Left ventricle myocardium inferior (tissue), 1 donor: ENCODE data around the gene SH2D3C. TPM values are rescaled to one million over a fixed set of nuclear protein-coding genes. Genes with fewer than 3 reads are reported as not detected.

Source experiments
- DNase-seq: peaks from one replicate; pipeline ENCODE4 v3.0.0-alpha.2; 2020
- H3K27ac ChIP-seq: fragments of 200-600 bp; replicated peaks from 2 replicates; pipeline ENCODE4 v1.8.0; 2021
- H3K27me3 ChIP-seq: fragments of 200-600 bp; 2 replicates; pipeline ENCODE4 v1.8.0; 2021; ENCODE audit warnings: low read depth
- H3K36me3 ChIP-seq: fragments of 200-600 bp; 2 replicates; pipeline ENCODE4 v1.8.0; 2021
- H3K4me1 ChIP-seq: fragments of 200-600 bp; 2 replicates; pipeline ENCODE4 v1.8.0; 2021
- H3K4me3 ChIP-seq: fragments of 200-600 bp; 2 replicates; pipeline ENCODE4 v1.8.0; 2021; ENCODE audit warnings: mild to moderate bottlenecking, moderate library complexity
- H3K9me3 ChIP-seq: fragments of 200-600 bp; replicated peaks from 2 replicates; pipeline ENCODE4 v1.8.0; 2021
- intact Hi-C: fragments of 100-400 bp; cut with micrococcal nuclease; formaldehyde crosslinking; loops from one replicate; pipeline ENCODE4 v1.11.0; 2022
- total RNA-seq: library from RNA; stranded (reverse); fragmentation: NEBNext Ultra II Directional; extraction: Animal tissue kit (Norgen Biotek cat#: 25700); gene quantifications from one replicate; pipeline ENCODE4 v1.2.1, GENCODE V29; 2021
- TF ChIP-seq, protein P1 (sequence below): fragments of 200-600 bp; IDR thresholded peaks from 2 replicates; pipeline ENCODE4 v1.8.0; 2021; ENCODE audit warnings: antibody characterized with exemption, mild to moderate bottlenecking, borderline replicate concordance
- donor health status: DM: no; HTN: yes; CAD: no; lungs with severe emphysema.

Gene SH2D3C
- total RNA-seq, 1 donor from 2014 or later, result 18.2 TPM

DNA sequence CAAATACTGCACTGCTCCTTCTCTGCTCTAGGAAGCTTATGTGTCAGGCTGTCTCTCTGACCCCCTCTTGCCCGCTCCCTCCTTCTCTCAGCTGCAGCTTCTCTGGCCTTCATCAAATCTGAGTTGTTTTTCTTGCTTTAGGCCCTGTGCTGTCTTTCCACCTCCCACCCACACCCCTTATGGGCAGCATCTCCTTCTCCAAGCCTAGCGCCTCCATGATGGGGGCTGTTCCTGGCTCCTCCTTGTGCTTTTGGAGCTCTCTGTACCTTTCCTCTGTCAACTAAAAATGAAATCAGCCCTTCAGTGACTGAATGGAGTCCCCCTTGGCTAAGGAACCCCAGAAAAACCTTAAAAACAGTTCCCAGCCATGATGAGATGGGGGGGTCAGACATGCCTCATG, 78.3 kb downstream of the SH2D3C start:
- TF ChIP-seq, protein P1, sequence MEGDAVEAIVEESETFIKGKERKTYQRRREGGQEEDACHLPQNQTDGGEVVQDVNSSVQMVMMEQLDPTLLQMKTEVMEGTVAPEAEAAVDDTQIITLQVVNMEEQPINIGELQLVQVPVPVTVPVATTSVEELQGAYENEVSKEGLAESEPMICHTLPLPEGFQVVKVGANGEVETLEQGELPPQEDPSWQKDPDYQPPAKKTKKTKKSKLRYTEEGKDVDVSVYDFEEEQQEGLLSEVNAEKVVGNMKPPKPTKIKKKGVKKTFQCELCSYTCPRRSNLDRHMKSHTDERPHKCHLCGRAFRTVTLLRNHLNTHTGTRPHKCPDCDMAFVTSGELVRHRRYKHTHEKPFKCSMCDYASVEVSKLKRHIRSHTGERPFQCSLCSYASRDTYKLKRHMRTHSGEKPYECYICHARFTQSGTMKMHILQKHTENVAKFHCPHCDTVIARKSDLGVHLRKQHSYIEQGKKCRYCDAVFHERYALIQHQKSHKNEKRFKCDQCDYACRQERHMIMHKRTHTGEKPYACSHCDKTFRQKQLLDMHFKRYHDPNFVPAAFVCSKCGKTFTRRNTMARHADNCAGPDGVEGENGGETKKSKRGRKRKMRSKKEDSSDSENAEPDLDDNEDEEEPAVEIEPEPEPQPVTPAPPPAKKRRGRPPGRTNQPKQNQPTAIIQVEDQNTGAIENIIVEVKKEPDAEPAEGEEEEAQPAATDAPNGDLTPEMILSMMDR, result no peak
- peak overlapping the region; percentile 89 for H3K27ac ChIP-seq
- intact Hi-C loops, result no loop called here
- DNase-seq, result no peak
- no peaks in the 10 kb centered on the region for H3K9me3 ChIP-seq
- peaks cover 8% of the 10 kb centered on the region for H3K4me1 ChIP-seq
- H3K27me3 ChIP-seq, result no peaks in the 10 kb centered on the region
- H3K36me3 ChIP-seq, result peaks cover 3% of the 10 kb centered on the region
- no peak overlapping the region for H3K4me3 ChIP-seq

DNA sequence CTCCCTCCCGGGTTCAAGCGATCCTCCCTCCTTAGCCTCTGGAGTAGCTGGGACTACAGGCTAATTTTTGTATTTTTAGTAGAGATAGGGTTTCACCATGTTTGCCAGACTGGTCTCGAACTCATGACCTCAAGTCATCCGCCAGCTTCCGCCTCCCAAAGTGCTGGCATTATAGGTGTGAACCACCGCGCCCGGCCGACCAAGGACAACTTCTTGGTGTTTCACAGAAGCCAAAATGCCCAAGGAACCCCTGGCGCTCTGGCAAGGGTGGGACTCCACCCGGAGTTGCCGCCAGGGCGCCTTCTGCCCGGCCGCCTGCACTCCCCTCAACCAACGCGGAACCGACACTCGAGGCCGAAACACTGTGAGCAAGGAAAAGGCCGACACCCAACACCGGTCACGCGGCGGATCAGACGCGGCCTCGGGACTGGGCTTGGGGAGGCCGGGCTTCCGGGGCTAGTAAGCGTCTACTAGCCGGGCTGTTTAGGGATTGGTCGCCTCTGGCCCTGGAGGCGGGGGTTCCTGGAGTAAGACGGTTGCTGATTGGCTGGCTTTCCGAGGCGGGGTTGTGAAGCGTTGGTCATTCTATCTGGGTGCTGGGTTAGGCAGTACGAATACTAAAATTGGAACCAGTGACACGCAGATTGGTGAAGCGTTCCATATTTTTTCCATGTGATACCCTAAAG, 79.3 kb downstream of the SH2D3C start:
- Histone ChIP-seq H3K4me1 (peaks cover 8% of the 10 kb centered on the region), H3K27ac (peak overlapping the region; percentile 89), H3K4me3 (peak overlapping the region; percentile 57), H3K36me3 (peaks cover 3% of the 10 kb centered on the region), H3K27me3 (no peaks in the 10 kb centered on the region), H3K9me3 (no peaks in the 10 kb centered on the region)
- intact Hi-C loops, result no loop called here
- TF ChIP-seq, protein P1, result peak; percentile 43
- peak; percentile 97 for DNase-seq

DNA sequence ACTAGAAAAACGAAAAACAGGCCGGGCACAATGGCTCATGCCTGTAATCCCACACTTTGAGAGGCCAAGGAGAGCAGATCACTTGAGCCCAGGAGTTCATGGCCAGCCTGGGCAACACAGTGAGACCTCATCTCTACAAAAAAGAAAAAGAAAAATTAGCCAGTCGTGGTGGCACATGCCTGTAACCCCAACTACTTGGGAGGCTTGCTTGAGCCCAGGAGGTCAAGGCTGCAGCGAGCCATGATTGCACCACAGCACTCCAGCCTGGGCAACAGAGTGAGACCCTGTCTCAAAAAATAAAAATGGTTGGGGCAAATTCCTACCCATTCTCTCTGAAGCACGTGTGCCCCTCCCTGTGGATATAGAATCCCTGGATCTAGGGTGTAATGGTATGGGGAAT, 80.1 kb downstream of the SH2D3C start:
- H3K27me3 ChIP-seq, result no peaks in the 10 kb centered on the region
- TF ChIP-seq, protein P1, result no peak
- no peaks in the 10 kb centered on the region for H3K9me3 ChIP-seq
- H3K4me3 ChIP-seq, result no peak overlapping the region
- peaks cover 3% of the 10 kb centered on the region for H3K36me3 ChIP-seq
- intact Hi-C loops, result no loop called here
- H3K27ac ChIP-seq, result peak overlapping the region; percentile 89
- DNase-seq, result no peak
- H3K4me1 ChIP-seq, result peaks cover 8% of the 10 kb centered on the region

DNA sequence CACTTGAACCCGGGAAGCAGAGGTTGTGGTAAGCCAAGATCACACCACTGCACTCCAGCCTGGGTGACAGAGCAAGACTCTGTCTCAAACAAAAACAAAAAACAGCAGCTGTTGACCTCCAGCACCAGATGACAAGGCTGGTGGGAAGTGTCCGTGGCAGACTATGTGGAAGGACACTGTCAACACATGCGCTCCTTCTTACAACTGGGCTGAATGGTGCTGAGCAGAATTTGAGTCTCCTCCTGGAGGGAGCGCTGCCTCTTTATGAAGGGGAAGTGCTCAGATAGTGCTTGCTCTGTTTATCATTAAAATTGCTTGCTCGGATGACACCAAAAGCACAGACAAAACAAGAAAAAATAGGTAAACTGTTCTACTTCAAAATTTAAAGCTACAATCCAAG, 80.9 kb downstream of the SH2D3C start:
- intact Hi-C loops, result no loop called here
- TF ChIP-seq, protein P1, result no peak
- no peak overlapping the region for H3K27ac ChIP-seq
- DNase-seq, result no peak
- H3K36me3 ChIP-seq, result peaks cover 3% of the 10 kb centered on the region
- H3K4me1 ChIP-seq, result peaks cover 8% of the 10 kb centered on the region
- H3K27me3 ChIP-seq, result no peaks in the 10 kb centered on the region
- no peak overlapping the region for H3K4me3 ChIP-seq
- no peaks in the 10 kb centered on the region for H3K9me3 ChIP-seq

DNA sequence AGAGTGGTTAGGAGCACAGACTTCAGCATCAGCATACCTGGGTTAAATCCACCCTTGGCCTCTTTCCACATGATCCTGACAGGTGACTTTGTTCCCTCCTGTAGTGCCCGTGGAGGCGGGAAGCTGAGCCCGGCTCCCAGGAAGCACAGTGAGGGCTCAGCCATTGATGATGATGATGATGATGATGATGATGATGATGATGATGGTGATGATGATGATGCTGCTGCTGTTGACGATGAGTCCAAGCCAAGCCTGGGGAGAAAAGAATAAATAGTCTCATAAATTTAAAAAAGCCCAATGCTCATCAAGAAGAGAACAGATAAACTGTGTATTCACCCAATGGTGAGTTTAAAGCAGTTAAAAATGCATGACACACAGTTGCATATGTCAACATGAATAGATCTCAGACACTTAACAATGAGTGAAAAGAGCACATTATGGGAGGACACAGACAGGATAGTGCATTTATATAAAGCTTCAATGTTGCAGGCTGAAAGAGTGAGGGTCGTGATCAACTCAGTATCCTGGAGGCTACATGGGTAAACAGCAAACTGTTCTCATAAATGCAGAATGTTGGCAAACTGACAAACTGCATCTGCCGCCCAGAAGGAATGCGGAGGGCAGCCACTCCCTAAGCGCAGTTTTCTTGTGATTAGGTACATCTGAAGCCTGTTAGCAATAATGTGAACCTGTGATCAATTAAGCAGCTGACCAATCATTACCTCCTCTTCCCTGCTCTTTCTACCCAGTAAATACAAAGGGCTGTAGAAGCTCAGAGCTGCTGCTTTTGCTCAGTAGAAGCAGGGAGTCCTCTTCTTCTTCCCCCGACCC, 83.4 kb downstream of the SH2D3C start:
- H3K4me3 ChIP-seq, result no peak overlapping the region
- no peaks in the 10 kb centered on the region for H3K9me3 ChIP-seq
- H3K27me3 ChIP-seq, result no peaks in the 10 kb centered on the region
- intact Hi-C loops, result no loop called here
- peaks cover 24% of the 10 kb centered on the region for H3K36me3 ChIP-seq
- TF ChIP-seq, protein P1, result no peak
- no peak for DNase-seq
- H3K27ac ChIP-seq, result no peak overlapping the region
- H3K4me1 ChIP-seq, result peaks cover 8% of the 10 kb centered on the region
